Ureter (tissue), 1 donor: ENCODE data around the gene ZXDA. TPM values are rescaled to one million over a fixed set of nuclear protein-coding genes. Genes with fewer than 3 reads are reported as not detected.
"Not testable (repeated sequence)": the region's sequence is repeated elsewhere in the genome, so short reads cannot be mapped to it uniquely, and the experiment has no call there.

Source experiments
- DNase-seq: peaks from one replicate; pipeline ENCODE4 v3.0.0-alpha.2; 2020; ENCODE audit warnings: low spot score
- total RNA-seq: library from RNA; stranded (reverse); gene quantifications from one replicate; pipeline ENCODE4 v1.2.4, GENCODE V29; 2023
- donor health status: DM: yes; HTN: yes; CAD: no.

ZXDA gene
- 6.7 TPM for total RNA-seq

GRCh38 chrX:57910287-57910912, at the start of gene ZXDA:
ZXDA (minus strand) TSS chrX:57910458; CDS start chrX:57910420, 38 bp downstream.
- not testable (repeated sequence) for DNase-seq

GRCh38 chrX:57952320-57952678, 42.0 kb upstream of the ZXDA start:
- DNase-seq = no peak

GRCh38 chrX:57951666-57952319, 41.5 kb upstream of the ZXDA start:
- no peak for DNase-seq

GRCh38 chrX:57933321-57933720, 23.1 kb upstream of the ZXDA start:
- DNase-seq = no peak

GRCh38 chrX:57932266-57932665, 22.0 kb upstream of the ZXDA start:
- no peak for DNase-seq

GRCh38 chrX:57930051-57930450, 19.8 kb upstream of the ZXDA start:
- DNase-seq = no peak

GRCh38 chrX:57929373-57929772, 19.1 kb upstream of the ZXDA start:
- no peak for DNase-seq

GRCh38 chrX:57925806-57926205, 15.5 kb upstream of the ZXDA start:
- no peak for DNase-seq

- no peak for DNase-seq
Measured at GRCh38 chrX:57918750-57919436, 8.6 kb upstream of the ZXDA start.

GRCh38 chrX:57915680-57916079, 5.4 kb upstream of the ZXDA start:
- DNase-seq = no peak

- not testable (repeated sequence) for DNase-seq
Measured at GRCh38 chrX:57909595-57910286, 517 bp downstream of the ZXDA start.

- not testable (repeated sequence) for DNase-seq
Measured at GRCh38 chrX:57908972-57909594, 1.2 kb downstream of the ZXDA start.

- DNase-seq = no peak
Measured at GRCh38 chrX:57906790-57907189, 3.5 kb downstream of the ZXDA start.

- no peak for DNase-seq
Measured at GRCh38 chrX:57905141-57905540, 5.1 kb downstream of the ZXDA start.

GRCh38 chrX:57904176-57904880, 5.9 kb downstream of the ZXDA start:
- DNase-seq = no peak

GRCh38 chrX:57902633-57903032, 7.6 kb downstream of the ZXDA start:
- no peak for DNase-seq

- DNase-seq = no peak
Measured at GRCh38 chrX:57901466-57901865, 8.8 kb downstream of the ZXDA start.

- no peak for DNase-seq
Measured at GRCh38 chrX:57900975-57901374, 9.3 kb downstream of the ZXDA start.

- no peak for DNase-seq
Measured at GRCh38 chrX:57899906-57900305, 10.4 kb downstream of the ZXDA start.

- no peak for DNase-seq
Measured at GRCh38 chrX:57899064-57899463, 11.2 kb downstream of the ZXDA start.

- no peak for DNase-seq
Measured at GRCh38 chrX:57871463-57871862, 38.8 kb downstream of the ZXDA start.
